HepG2 (cell line): ENCODE data around the gene PIEZO2. TPM values are rescaled to one million over a fixed set of nuclear protein-coding genes. Genes with fewer than 3 reads are reported as not detected.
A peak's percentile ranks its signal among the peaks of the same experiment; 100 is the strongest.

Source experiments
- ARID5B ChIP-seq: IDR thresholded peaks from 2 replicates; pipeline ENCODE4 v1.4.0; 2020; ENCODE audit warnings: mild to moderate bottlenecking, missing genetic modification reagents
- BHLHE40 ChIP-seq: IDR thresholded peaks from 2 replicates; pipeline ENCODE4 v1.6.1; 2011; ENCODE audit warnings: low read length, improper control_type of control experiment
- FOSL2 ChIP-seq: sonication (generic); formaldehyde crosslinking; IDR thresholded peaks from 2 replicates; pipeline ENCODE4 v1.4.0; 2020; ENCODE audit warnings: missing genetic modification reagents
- FOXP4 ChIP-seq: sonication (generic); formaldehyde crosslinking; IDR thresholded peaks from 2 replicates; pipeline ENCODE4 v1.4.0; 2020; ENCODE audit warnings: missing genetic modification reagents
- KDM2A ChIP-seq: sonication (generic); formaldehyde crosslinking; IDR thresholded peaks from 2 replicates; pipeline ENCODE4 v1.4.0; 2020; ENCODE audit warnings: low read depth, missing genetic modification reagents, borderline replicate concordance
- MYC ChIP-seq: sonication (generic); formaldehyde crosslinking; IDR thresholded peaks from 2 replicates; pipeline ENCODE4 v1.9.0; 2021; ENCODE audit warnings: missing genetic modification reagents, borderline replicate concordance
- SALL1 ChIP-seq: sonication (generic); formaldehyde crosslinking; IDR thresholded peaks from 2 replicates; pipeline ENCODE4 v1.8.0; 2022; ENCODE audit warnings: mild to moderate bottlenecking, missing genetic modification reagents
- SAP130 ChIP-seq: IDR thresholded peaks from 2 replicates; pipeline ENCODE4 v1.6.1; 2016; ENCODE audit warnings: low read depth
- TBX2 ChIP-seq: sonication (generic); formaldehyde crosslinking; IDR thresholded peaks from 2 replicates; pipeline ENCODE4 v1.5.0; 2020; ENCODE audit warnings: missing genetic modification reagents, mild to moderate bottlenecking, borderline replicate concordance
- ZNF609 ChIP-seq: sonication (generic); formaldehyde crosslinking; IDR thresholded peaks from 2 replicates; pipeline ENCODE4 v1.4.0; 2020; ENCODE audit warnings: mild to moderate bottlenecking, missing genetic modification reagents, borderline replicate concordance
- ZNF687 ChIP-seq: sonication (generic); formaldehyde crosslinking; IDR thresholded peaks from 2 replicates; pipeline ENCODE4 v1.5.1; 2020; ENCODE audit warnings: mild to moderate bottlenecking, missing genetic modification reagents, moderate library complexity
- ZNF7 ChIP-seq: IDR thresholded peaks from 2 replicates; pipeline ENCODE4 v1.6.1; 2016; ENCODE audit warnings: missing biosample characterization, missing genetic modification reagents
- ZNF782 ChIP-seq: sonication (generic); formaldehyde crosslinking; IDR thresholded peaks from 2 replicates; pipeline ENCODE4 v1.4.0; 2020; ENCODE audit warnings: missing genetic modification reagents, mild to moderate bottlenecking, borderline replicate concordance
- ZSCAN21 ChIP-seq: sonication (generic); formaldehyde crosslinking; IDR thresholded peaks from 2 replicates; pipeline ENCODE4 v1.8.0; 2022; ENCODE audit warnings: mild to moderate bottlenecking, missing genetic modification reagents, moderate library complexity, borderline replicate concordance
- polyA plus RNA-seq, 8 experiments: library from polyadenylated mRNA; depleted of rRNA in 3 of 8; stranded (reverse) in 7 of 8; unstranded in 1 of 8; fragments of >200 nt; fragmentation: Illumina TruSeq in 4 of 8; extraction: Trizol in 4 of 8; gene quantifications; 2 replicates each; pipeline versions ENCODE4 v1.2.1 to v1.2.3, GENCODE V29; 2011 to 2016; ENCODE audit warnings: low read depth in 4 of 8, missing spikeins in 1 of 8, mixed read lengths in 1 of 8; ENCODE audit not compliant: insufficient read depth in 1 of 8
- total RNA-seq, 5 experiments: library from RNA; depleted of rRNA; stranded (reverse); fragments of >200 nt; fragmentation: Illumina TruSeq; extraction: Trizol; gene quantifications; 2 replicates each; pipeline ENCODE4 v1.2.3, GENCODE V29; 2016; ENCODE audit warnings: low read depth in 1 of 5

PIEZO2 gene
- total and polyA plus RNA-seq, 2 of the 13 experiments (the other 11 are each of a cell fraction or from before 2014, with no cell fraction given) = 15.2 to 27.2 TPM

GRCh38 chr18:11042247-11042646, 107.1 kb downstream of the PIEZO2 start (continued):
- TF ChIP-seq ZSCAN21 (CRISPR knock-in tag) (no peak), SAP130 (CRISPR knock-in tag) (peak; percentile 22; the same call in 1 of the 2 replicates), ZNF609 (CRISPR knock-in tag) (0 out of 2 replicates have a peak, but pooled peaks have one; percentile 26), SALL1 (CRISPR knock-in tag) (peak; percentile 48; the same call in 1 of the 2 replicates), KDM2A (CRISPR knock-in tag) (0 out of 2 replicates have a peak, but pooled peaks have one; percentile 12), ARID5B (CRISPR knock-in tag) (peak; percentile 32; the same call in 1 of the 2 replicates), ZNF782 (CRISPR knock-in tag) (no peak), TBX2 (CRISPR knock-in tag) (peak; percentile 38; the same call in 1 of the 2 replicates), BHLHE40 (no peak), ZNF7 (CRISPR knock-in tag) (peak; percentile 85), MYC (CRISPR knock-in tag) (peak; percentile 54; the same call in 1 of the 2 replicates), FOSL2 (CRISPR knock-in tag) (0 out of 2 replicates have a peak, but pooled peaks have one; percentile 13), FOXP4 (CRISPR knock-in tag) (peak; percentile 61), ZNF687 (CRISPR knock-in tag) (peak; percentile 61)
